HL-60 (cell line): ENCODE measurements around the gene OR2G6.

ENCODE experiments used
- DNase-seq, 2 experiments: peaks; one replicate each; pipeline ENCODE4 v3.0.0-alpha.2; 2010 to 2020; ENCODE audit warnings: low read depth in 1 of 2, low spot score in 1 of 2
- H3K27ac ChIP-seq: fragments of 250-450 bp; sonication (Bioruptor Pico); replicated peaks from 2 replicates; pipeline ENCODE4 v1.5.1; 2020; ENCODE audit warnings: mild to moderate bottlenecking, moderate library complexity
- H3K27me3 ChIP-seq: fragments of 250-450 bp; sonication (Bioruptor Pico); 2 replicates; pipeline ENCODE4 v1.5.1; 2021; ENCODE audit warnings: mild to moderate bottlenecking, moderate library complexity; ENCODE audit not compliant: insufficient read depth, poor library complexity, severe bottlenecking
- H3K4me3 ChIP-seq: replicated peaks from 2 replicates; pipeline ENCODE4 v1.5.1; 2011; ENCODE audit warnings: mild to moderate bottlenecking, control low read depth, low read length; ENCODE audit not compliant: insufficient read depth
- CTCF ChIP-seq: IDR thresholded peaks from one replicate; pipeline ENCODE4 v1.5.1; 2011; ENCODE audit warnings: low read length, control low read depth, inconsistent platforms; ENCODE audit not compliant: insufficient read depth
- GABPA ChIP-seq: IDR thresholded peaks from 2 replicates; pipeline ENCODE4 v1.6.1; 2012; ENCODE audit warnings: low read depth
- POLR2AphosphoS5 ChIP-seq: IDR thresholded peaks from 2 replicates; pipeline ENCODE4 v1.6.1; 2012; ENCODE audit warnings: low read depth
- REST ChIP-seq: IDR thresholded peaks from 2 replicates; pipeline ENCODE4 v1.6.1; 2012; ENCODE audit warnings: low read depth; ENCODE audit not compliant: insufficient replicate concordance
- SPI1 ChIP-seq: IDR thresholded peaks from 2 replicates; pipeline ENCODE4 v1.6.1; 2012; ENCODE audit warnings: low read depth, mild to moderate bottlenecking, borderline replicate concordance

OR2G6 gene

DNA sequence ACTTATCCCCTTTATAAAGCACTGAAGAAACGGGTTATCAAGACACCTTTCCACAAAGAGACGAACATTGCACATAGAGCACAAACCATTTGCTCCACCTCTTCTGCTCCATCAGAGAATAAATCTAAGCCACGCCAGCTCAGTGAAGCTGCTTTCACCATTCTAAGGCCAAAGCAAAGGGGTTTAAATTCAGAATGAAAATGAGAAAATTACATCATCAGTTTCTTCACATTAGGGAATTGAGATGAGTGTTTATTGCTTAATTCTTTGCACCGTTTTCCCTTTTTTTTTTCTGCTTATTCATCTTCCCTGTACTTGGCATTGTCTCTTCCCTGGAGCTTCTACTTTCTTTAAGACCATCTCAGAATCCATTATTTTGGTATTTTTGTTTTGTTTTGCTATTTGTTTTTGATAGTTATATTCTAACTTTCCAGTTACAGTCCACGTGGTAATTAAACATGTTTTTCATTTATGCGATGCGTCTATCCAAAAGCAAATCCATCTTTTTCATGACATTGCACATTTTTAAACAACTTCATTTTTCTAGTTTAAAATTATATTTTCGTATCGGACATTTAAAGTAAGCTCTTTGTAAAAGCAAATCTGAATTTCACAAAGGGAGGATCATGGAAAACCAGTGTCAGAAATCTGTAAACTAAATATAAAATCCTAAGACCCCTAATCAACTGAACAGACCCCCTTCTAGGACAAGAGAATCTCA is 68.5 kb downstream of the OR2G6 start:
- no peak for TF ChIP-seq REST
- TF ChIP-seq GABPA: no peak
- TF ChIP-seq CTCF: no peak
- no peak for TF ChIP-seq SPI1
- no peak for TF ChIP-seq POLR2AphosphoS5
- no peaks in the 10 kb centered on the region for H3K27me3 ChIP-seq
- no peak overlapping the region for H3K27ac ChIP-seq
- no peak overlapping the region for H3K4me3 ChIP-seq
- DNase-seq: no peak
